ENCODE measurements around the gene UBE2G2.

Gene UBE2G2

DNA sequence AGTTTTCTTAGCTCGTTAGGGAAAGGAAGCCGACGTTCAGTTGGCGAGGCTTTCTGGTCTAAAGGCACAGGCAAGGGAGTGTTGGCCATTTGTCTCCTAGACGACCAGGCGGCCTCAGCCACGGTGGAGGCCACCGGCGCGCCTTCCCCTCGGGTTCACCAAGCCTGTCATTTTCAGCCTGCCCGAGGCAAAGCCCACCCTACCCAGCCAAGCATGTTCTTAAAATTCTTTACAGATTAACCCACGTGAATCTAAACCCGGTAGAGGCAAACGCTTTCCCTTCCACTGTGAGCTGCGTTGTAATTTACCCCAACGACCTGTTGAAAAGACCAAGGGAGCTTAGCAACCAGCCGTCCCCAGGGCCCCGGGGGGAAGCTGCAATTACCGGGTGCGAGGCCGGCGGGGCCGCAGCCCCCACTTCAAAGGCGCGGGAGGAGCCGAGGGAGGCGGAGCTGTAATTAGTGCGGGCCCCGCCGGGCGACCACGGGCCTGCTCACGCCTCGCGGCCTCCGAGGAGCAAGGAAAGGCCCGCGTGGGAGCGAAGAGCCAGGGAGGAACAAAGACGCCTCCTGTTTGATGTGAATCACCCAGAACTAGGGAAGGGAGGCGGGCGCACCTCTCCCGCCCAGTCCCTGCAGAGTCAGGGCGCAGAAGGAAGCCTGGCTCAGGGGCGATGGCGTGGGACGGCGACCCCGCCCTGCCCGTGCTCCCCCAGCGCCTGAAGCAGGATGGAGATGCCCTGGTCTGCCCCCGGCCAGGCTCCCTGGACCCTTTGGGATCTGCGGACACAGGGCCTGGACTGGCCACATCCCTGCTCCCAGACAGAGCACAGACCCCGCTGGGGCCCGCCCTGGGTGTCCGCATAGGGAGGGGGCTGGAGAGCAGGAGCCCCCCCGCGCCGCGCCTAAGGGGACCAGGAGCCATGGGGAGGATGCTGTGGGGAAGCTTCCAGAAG, 78.2 kb downstream of the UBE2G2 start:
- no peak for DNase-seq

DNA sequence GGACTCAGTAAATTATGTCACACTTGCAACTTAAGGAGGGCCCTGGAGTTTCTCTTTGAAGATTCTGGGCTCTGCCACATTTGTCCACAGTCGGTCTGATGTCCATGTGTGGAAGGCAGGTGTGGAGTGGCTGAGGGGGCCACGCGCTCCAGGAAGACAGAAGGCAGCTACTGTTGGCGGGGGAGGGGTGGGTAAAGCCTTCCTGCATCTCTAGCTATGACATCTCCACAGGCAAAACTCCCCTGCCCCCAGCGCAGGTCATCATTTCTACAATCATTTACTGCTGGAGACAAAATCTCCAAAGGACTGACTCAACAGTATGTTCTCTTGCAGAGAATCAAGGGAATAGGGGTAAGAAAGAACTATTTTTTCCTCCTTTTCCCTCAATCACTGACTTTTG, 78.9 kb downstream of the UBE2G2 start:
- DNase-seq: no peak

DNA sequence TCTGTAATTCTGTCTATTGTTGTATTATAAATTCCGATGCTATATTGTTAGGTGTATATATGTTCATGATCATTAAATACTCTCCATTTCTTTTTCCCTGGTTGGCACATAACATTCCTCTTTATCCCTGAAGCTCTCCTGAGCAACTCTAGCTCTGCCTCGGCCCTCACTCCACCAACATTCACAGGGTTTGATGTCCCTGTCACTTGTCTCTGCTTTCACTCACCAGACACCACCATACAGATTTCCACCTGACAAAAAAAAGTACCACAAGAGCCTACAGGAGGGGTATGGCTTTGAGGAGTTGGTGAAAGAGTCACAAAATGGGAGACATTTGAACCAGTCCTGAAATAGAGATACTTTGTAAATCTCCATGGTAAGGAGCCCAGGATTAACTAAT, 81.5 kb downstream of the UBE2G2 start:
- no peak for DNase-seq
